GM23338 (cell line): ENCODE measurements around the gene THRB. TPM values are rescaled to one million over a fixed set of nuclear protein-coding genes. Genes with fewer than 3 reads are reported as not detected.

Experiments used
- ATAC-seq: fragments of 200-7000 bp; cut with Tn5 transposase; 3 replicates; pipeline ENCODE4 v1.9.1; 2020
- DNase-seq: peaks from one replicate; pipeline ENCODE4 v3.0.0-alpha.2; 2015; ENCODE audit warnings: low spot score
- H2AFZ ChIP-seq: fragments of 200-600 bp; sonication (generic); 2 replicates; pipeline ENCODE4 v1.8.0; 2016; ENCODE audit warnings: antibody characterized with exemption, mild to moderate bottlenecking, moderate library complexity
- H3F3A ChIP-seq: fragments of 200-600 bp; sonication (generic); replicated peaks from 2 replicates; pipeline ENCODE4 v1.8.0; 2017; ENCODE audit warnings: antibody characterized with exemption, mixed run types, low read depth
- H3K27ac ChIP-seq: fragments of 200-600 bp; sonication (generic); 2 replicates; pipeline ENCODE4 v1.6.1; 2016; ENCODE audit warnings: low read depth
- H3K27me3 ChIP-seq: fragments of 200-600 bp; sonication (generic); 2 replicates; pipeline ENCODE4 v1.8.0; 2016; ENCODE audit warnings: mild to moderate bottlenecking, mixed run types, moderate library complexity; ENCODE audit not compliant: insufficient read depth
- H3K36me3 ChIP-seq: fragments of 200-600 bp; sonication (generic); 2 replicates; pipeline ENCODE4 v1.8.0; 2016; ENCODE audit warnings: mild to moderate bottlenecking; ENCODE audit not compliant: insufficient read depth
- H3K4me1 ChIP-seq: fragments of 200-600 bp; sonication (generic); 2 replicates; pipeline ENCODE4 v1.8.0; 2016; ENCODE audit warnings: mild to moderate bottlenecking, moderate library complexity; ENCODE audit not compliant: insufficient read depth
- H3K4me2 ChIP-seq: fragments of 200-600 bp; sonication (generic); 2 replicates; pipeline ENCODE4 v1.7.1; 2017; ENCODE audit warnings: mixed run types
- H3K4me3 ChIP-seq: fragments of 200-600 bp; sonication (generic); 2 replicates; pipeline ENCODE4 v1.6.1; 2016; ENCODE audit warnings: mixed run types
- H3K79me2 ChIP-seq: fragments of 200-600 bp; sonication (generic); replicated peaks from 2 replicates; pipeline ENCODE4 v1.8.0; 2017; ENCODE audit warnings: mild to moderate bottlenecking; ENCODE audit not compliant: insufficient read depth
- H3K9me2 ChIP-seq: fragments of 200-600 bp; sonication (generic); 2 replicates; pipeline ENCODE4 v1.8.0; 2017; ENCODE audit not compliant: insufficient read depth
- H4K20me1 ChIP-seq: fragments of 200-600 bp; sonication (generic); replicated peaks from 2 replicates; pipeline ENCODE4 v1.8.0; 2017; ENCODE audit warnings: mild to moderate bottlenecking; ENCODE audit not compliant: insufficient read depth
- H3K27ac Mint-ChIP-seq: 2 replicates; pipeline ENCODE4 v1.8.0; 2020; ENCODE audit warnings: inconsistent platforms, mild to moderate bottlenecking, moderate library complexity, mixed read lengths
- H3K27me3 Mint-ChIP-seq: 3 replicates; pipeline ENCODE4 v1.8.0; 2022; ENCODE audit warnings: low read depth, mild to moderate bottlenecking, moderate library complexity, mixed read lengths, inconsistent platforms; ENCODE audit not compliant: insufficient read depth, poor library complexity
- H3K36me3 Mint-ChIP-seq: 3 replicates; pipeline ENCODE4 v1.8.0; 2021; ENCODE audit warnings: low read depth, mild to moderate bottlenecking, inconsistent platforms, moderate library complexity, mixed read lengths
- H3K4me1 Mint-ChIP-seq: 3 replicates; pipeline ENCODE4 v1.8.0; 2020; ENCODE audit warnings: mild to moderate bottlenecking, inconsistent platforms, mixed read lengths
- H3K4me3 Mint-ChIP-seq: 3 replicates; pipeline ENCODE4 v1.8.0; 2021; ENCODE audit warnings: moderate library complexity, mild to moderate bottlenecking, inconsistent platforms, mixed read lengths
- H3K9me3 Mint-ChIP-seq: 3 replicates; pipeline ENCODE4 v1.8.0; 2020; ENCODE audit warnings: moderate library complexity, mild to moderate bottlenecking, inconsistent platforms, mixed read lengths
- CREB1 ChIP-seq: fragments of 250-450 bp; sonication (Bioruptor Pico); IDR thresholded peaks from 2 replicates; pipeline ENCODE4 v1.5.0; 2020; ENCODE audit warnings: low read depth, mild to moderate bottlenecking, moderate library complexity
- CTCF ChIP-seq, 2 experiments: fragments of 200-600 bp in 1 of 2; sonication (generic) in 1 of 2; conservative IDR thresholded peaks; 2 replicates each; pipeline versions ENCODE4 v1.5.1 to v1.6.1; 2016 to 2017; ENCODE audit warnings: antibody characterized with exemption in 2 of 2, low read depth in 2 of 2, mild to moderate bottlenecking in 2 of 2, moderate library complexity in 1 of 2
- EZH2 ChIP-seq: fragments of 200-600 bp; sonication (generic); IDR thresholded peaks from one replicate; pipeline ENCODE4 v1.8.0; 2017; ENCODE audit warnings: antibody characterized with exemption, mild to moderate bottlenecking, low read depth; ENCODE audit not compliant: unreplicated experiment
- EZH2phosphoT487 ChIP-seq: fragments of 200-600 bp; sonication (generic); IDR thresholded peaks from one replicate; pipeline ENCODE4 v1.8.1; 2018; ENCODE audit warnings: antibody characterized with exemption; ENCODE audit not compliant: unreplicated experiment
- JUNB ChIP-seq: IDR thresholded peaks from one replicate; pipeline ENCODE4 v1.6.1; 2016; ENCODE audit warnings: antibody characterized with exemption; ENCODE audit not compliant: unreplicated experiment
- POLR2AphosphoS5 ChIP-seq: IDR thresholded peaks from 2 replicates; pipeline ENCODE4 v1.6.1; 2016; ENCODE audit warnings: antibody characterized with exemption, low read depth
- REST ChIP-seq: IDR thresholded peaks from one replicate; pipeline ENCODE4 v1.6.1; 2018; ENCODE audit warnings: antibody characterized with exemption; ENCODE audit not compliant: unreplicated experiment
- STAT1 ChIP-seq: IDR thresholded peaks from one replicate; pipeline ENCODE4 v1.6.1; 2016; ENCODE audit warnings: antibody characterized with exemption; ENCODE audit not compliant: unreplicated experiment
- ZNF462 ChIP-seq: fragments of 250-450 bp; sonication (Bioruptor Pico); IDR thresholded peaks from 2 replicates; pipeline ENCODE4 v1.5.0; 2020; ENCODE audit warnings: mild to moderate bottlenecking, moderate library complexity
- polyA plus RNA-seq: library from polyadenylated mRNA; unstranded; fragments of >200 nt; fragmentation: Nextera tagmentation; extraction: Ambion mirVana; gene quantifications from 2 replicates; pipeline ENCODE4 v1.2.1, GENCODE V29; 2016
- total RNA-seq: library from RNA; depleted of rRNA; stranded (reverse); fragments of >200 nt; shearing (Covaris generic); gene quantifications from 2 replicates; pipeline ENCODE4 v1.2.3, GENCODE V29; 2014

THRB gene
- total and polyA plus RNA-seq, 2 experiments from 2014 or later = 1.7 to 3.2 TPM

- TF ChIP-seq REST (no peak), JUNB (no peak), EZH2phosphoT487 (no peak), CREB1 (no peak), POLR2AphosphoS5 (no peak), STAT1 (no peak), CTCF (conservative IDR thresholded peaks at IDR 0.05; ENCODE audit: low read depth in 2 of 2) (no peak)
Observed at GRCh38 chr3:24387000-24387399, 107.7 kb downstream of the THRB start (continued).

GRCh38 chr3:24386458-24386857 lies 108.2 kb downstream of the THRB start:
- Mint-ChIP-seq H3K9me3 (no peaks in the 10 kb centered on the region), H3K4me1 (peaks cover 6% of the 10 kb centered on the region; the same call in 2 of the 3 replicates), H3K36me3 (no peaks in the 10 kb centered on the region), H3K4me3 (no peak overlapping the region), H3K27ac (no peak overlapping the region), H3K27me3 (no peaks in the 10 kb centered on the region)
- Histone ChIP-seq H3F3A (no peaks in the 10 kb centered on the region), H3K4me3 (no peak overlapping the region), H4K20me1 (no peaks in the 10 kb centered on the region), H3K4me2 (no peak overlapping the region), H2AFZ (no peak overlapping the region), H3K9me2 (no peaks in the 10 kb centered on the region), H3K27ac (no peak overlapping the region), H3K79me2 (no peaks in the 10 kb centered on the region), H3K27me3 (no peaks in the 10 kb centered on the region), H3K4me1 (peaks cover 13% of the 10 kb centered on the region), H3K36me3 (no peaks in the 10 kb centered on the region)
- TF ChIP-seq POLR2AphosphoS5 (no peak), EZH2 (no peak), EZH2phosphoT487 (no peak)
- DNase-seq (no peak), ATAC-seq (no peak)

GRCh38 chr3:24385012-24385615 lies 109.5 kb downstream of the THRB start:
- H3F3A ChIP-seq = no peaks in the 10 kb centered on the region
- Mint-ChIP-seq H3K36me3 (no peaks in the 10 kb centered on the region), H3K4me3 (no peak overlapping the region), H3K27me3 (no peaks in the 10 kb centered on the region), H3K4me1 (peaks cover 9% of the 10 kb centered on the region; the same call in 2 of the 3 replicates), H3K27ac (no peak overlapping the region), H3K9me3 (no peaks in the 10 kb centered on the region)
- no peaks in the 10 kb centered on the region for H3K36me3 ChIP-seq
- no peak overlapping the region for H3K4me2 ChIP-seq
- peaks cover 13% of the 10 kb centered on the region for H3K4me1 ChIP-seq
- H3K79me2 ChIP-seq = no peaks in the 10 kb centered on the region
- H2AFZ ChIP-seq = no peak overlapping the region
- no peak overlapping the region for H3K27ac ChIP-seq
- H4K20me1 ChIP-seq = no peaks in the 10 kb centered on the region
- DNase-seq (no peak), ATAC-seq (no peak)
- no peaks in the 10 kb centered on the region for H3K9me2 ChIP-seq
- H3K27me3 ChIP-seq = no peaks in the 10 kb centered on the region
- no peak overlapping the region for H3K4me3 ChIP-seq
- no peak for TF ChIP-seq ZNF462 (CRISPR knock-in tag)
